WTC11 (cell line): ENCODE data around the gene DUSP3.

ENCODE experiments used
- TF ChIP-seq, protein P1 (sequence below): fragments of 200-600 bp; IDR thresholded peaks from 2 replicates; pipeline ENCODE4 v1.8.0; 2022; ENCODE audit warnings: antibody characterized with exemption
- TF ChIP-seq, protein P2 (sequence below): sonication (generic); formaldehyde crosslinking; IDR thresholded peaks from 2 replicates; pipeline ENCODE4 v1.8.1; 2022; ENCODE audit warnings: missing genetic modification reagents, borderline replicate concordance
- TF ChIP-seq, protein P3 (sequence below): sonication (generic); formaldehyde crosslinking; IDR thresholded peaks from 2 replicates; pipeline ENCODE4 v1.8.0; 2022; ENCODE audit warnings: mild to moderate bottlenecking, missing genetic modification reagents
- TF ChIP-seq, protein P4 (sequence below): fragments of 250-450 bp; sonication (Bioruptor Pico); conservative IDR thresholded peaks from 2 replicates; pipeline ENCODE4 v1.9.0; 2021; ENCODE audit warnings: mild to moderate bottlenecking
- TF ChIP-seq, protein P5 (sequence below): sonication (generic); formaldehyde crosslinking; IDR thresholded peaks from 2 replicates; pipeline ENCODE4 v1.8.1; 2022; ENCODE audit warnings: low read depth, mild to moderate bottlenecking, moderate library complexity, missing genetic modification reagents, borderline replicate concordance

DNA sequence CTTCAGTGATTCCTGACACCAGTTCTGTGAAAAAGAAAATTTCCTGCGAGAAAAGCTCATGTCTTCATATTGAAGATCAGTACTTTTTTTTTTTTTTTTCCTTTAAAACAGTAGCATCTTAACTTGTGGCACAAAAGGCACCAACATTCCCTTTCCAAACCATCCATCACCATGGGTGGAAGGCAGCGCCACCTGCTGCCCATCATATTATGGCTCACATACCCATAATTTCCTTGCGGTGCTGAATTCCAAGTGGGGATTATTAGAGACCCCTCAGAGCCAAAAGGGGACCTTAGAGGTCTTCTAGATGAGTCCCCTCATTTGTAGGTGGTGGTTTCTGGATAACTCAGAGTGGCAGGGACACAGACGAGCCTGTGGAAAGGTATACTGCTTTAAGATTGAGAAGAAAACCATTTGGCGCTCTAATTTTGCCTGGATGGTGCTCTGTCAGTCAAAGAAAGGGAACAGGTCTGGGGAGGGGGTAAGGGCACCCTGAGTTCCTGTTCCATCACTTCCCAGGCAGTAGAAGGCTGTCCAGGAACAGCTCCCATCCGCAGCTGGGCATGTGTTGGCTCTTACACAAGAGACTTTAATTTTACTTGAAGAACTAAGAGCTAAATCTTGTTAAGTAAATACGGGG, 12.2 kb downstream of the DUSP3 start:
- TF ChIP-seq, protein P1, sequence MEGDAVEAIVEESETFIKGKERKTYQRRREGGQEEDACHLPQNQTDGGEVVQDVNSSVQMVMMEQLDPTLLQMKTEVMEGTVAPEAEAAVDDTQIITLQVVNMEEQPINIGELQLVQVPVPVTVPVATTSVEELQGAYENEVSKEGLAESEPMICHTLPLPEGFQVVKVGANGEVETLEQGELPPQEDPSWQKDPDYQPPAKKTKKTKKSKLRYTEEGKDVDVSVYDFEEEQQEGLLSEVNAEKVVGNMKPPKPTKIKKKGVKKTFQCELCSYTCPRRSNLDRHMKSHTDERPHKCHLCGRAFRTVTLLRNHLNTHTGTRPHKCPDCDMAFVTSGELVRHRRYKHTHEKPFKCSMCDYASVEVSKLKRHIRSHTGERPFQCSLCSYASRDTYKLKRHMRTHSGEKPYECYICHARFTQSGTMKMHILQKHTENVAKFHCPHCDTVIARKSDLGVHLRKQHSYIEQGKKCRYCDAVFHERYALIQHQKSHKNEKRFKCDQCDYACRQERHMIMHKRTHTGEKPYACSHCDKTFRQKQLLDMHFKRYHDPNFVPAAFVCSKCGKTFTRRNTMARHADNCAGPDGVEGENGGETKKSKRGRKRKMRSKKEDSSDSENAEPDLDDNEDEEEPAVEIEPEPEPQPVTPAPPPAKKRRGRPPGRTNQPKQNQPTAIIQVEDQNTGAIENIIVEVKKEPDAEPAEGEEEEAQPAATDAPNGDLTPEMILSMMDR, result peak; percentile 82
- TF ChIP-seq, protein P2, sequence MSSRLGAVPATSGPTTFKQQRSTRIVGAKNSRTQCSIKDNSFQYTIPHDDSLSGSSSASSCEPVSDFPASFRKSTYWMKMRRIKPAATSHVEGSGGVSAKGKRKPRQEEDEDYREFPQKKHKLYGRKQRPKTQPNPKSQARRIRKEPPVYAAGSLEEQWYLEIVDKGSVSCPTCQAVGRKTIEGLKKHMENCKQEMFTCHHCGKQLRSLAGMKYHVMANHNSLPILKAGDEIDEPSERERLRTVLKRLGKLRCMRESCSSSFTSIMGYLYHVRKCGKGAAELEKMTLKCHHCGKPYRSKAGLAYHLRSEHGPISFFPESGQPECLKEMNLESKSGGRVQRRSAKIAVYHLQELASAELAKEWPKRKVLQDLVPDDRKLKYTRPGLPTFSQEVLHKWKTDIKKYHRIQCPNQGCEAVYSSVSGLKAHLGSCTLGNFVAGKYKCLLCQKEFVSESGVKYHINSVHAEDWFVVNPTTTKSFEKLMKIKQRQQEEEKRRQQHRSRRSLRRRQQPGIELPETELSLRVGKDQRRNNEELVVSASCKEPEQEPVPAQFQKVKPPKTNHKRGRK (CRISPR knock-in tag), result no peak
- TF ChIP-seq, protein P3, sequence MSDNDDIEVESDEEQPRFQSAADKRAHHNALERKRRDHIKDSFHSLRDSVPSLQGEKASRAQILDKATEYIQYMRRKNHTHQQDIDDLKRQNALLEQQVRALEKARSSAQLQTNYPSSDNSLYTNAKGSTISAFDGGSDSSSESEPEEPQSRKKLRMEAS (CRISPR knock-in tag), result no peak
- TF ChIP-seq, protein P4, sequence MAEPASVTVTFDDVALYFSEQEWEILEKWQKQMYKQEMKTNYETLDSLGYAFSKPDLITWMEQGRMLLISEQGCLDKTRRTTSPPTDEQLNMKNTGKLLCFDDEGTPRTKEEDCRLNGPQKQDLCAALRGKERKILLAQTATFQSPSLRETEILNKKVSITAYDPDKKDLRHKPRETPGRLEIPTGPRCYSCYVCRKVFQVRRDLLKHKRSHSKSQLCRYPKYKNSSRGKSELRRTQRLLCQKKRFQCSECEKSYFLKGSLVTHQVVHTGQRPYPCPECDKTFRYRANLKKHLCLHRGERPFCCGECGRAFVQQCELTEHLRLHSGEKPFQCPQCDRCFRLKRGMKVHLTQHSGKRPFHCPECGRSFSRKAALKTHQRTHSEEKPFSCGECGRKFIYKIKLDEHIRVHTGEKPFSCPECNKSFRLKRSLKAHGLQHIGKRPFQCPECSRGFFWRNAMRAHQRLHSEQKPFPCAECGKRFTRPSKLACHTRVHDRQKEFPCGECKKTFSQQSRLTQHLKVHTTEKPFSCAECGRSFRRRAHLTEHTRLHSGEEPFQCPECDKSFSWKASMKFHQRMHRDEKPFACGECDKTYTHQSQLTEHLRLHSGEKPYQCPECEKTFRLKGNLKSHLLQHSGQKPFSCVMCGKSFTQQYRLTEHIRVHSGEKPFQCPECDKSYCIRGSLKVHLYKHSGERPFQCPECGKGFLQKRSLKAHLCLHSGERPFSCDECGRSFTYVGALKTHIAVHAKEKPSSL (CRISPR knock-in tag), result no peak
- TF ChIP-seq, protein P5, sequence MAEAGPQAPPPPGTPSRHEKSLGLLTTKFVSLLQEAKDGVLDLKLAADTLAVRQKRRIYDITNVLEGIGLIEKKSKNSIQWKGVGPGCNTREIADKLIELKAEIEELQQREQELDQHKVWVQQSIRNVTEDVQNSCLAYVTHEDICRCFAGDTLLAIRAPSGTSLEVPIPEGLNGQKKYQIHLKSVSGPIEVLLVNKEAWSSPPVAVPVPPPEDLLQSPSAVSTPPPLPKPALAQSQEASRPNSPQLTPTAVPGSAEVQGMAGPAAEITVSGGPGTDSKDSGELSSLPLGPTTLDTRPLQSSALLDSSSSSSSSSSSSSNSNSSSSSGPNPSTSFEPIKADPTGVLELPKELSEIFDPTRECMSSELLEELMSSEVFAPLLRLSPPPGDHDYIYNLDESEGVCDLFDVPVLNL (CRISPR knock-in tag), result no peak
